HG03439 (cell line): ENCODE measurements around the gene FAM234A.
"Not testable (repeated sequence)": the region's sequence is repeated elsewhere in the genome, so short reads cannot be mapped to it uniquely, and the experiment has no call there.

Source experiments
- ATAC-seq: cut with Tn5 transposase; IDR thresholded peaks from one replicate; pipeline ENCODE4 v1.9.1; 2021; ENCODE audit warnings: mild to moderate bottlenecking, moderate library complexity; ENCODE audit not compliant: unreplicated experiment

Gene FAM234A

GRCh38 chr16:264440-264951 is 29.9 kb downstream of the FAM234A start:
- no peak for ATAC-seq

DNA sequence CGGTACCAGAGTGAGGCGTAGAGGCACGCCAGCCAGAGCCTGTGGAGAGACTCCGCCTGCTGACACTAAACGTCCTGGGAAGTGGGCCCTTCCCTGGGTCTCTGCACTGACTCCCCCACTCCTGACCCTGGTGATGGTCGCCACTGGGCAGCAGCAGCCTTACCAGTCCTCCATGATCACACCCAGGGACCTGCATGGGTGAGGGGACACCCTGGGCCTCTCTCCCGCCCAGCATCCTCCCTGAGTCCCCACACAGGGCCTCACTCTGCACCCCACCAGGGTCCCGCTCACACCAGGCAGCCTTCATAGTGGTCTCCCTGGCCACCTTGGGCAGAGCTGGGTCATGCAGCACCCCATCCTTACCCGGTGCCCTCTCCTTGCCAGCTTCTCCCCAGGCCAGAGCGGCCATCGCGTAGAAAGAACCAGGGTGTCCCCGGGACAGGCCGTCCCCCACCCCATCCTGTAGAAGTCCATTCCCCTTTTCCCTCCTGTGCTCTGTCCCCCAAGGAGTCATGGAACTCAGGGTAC is 30.4 kb downstream of the FAM234A start:
- no peak for ATAC-seq

GRCh38 chr16:265711-266110 is 31.1 kb downstream of the FAM234A start:
- no peak for ATAC-seq

DNA sequence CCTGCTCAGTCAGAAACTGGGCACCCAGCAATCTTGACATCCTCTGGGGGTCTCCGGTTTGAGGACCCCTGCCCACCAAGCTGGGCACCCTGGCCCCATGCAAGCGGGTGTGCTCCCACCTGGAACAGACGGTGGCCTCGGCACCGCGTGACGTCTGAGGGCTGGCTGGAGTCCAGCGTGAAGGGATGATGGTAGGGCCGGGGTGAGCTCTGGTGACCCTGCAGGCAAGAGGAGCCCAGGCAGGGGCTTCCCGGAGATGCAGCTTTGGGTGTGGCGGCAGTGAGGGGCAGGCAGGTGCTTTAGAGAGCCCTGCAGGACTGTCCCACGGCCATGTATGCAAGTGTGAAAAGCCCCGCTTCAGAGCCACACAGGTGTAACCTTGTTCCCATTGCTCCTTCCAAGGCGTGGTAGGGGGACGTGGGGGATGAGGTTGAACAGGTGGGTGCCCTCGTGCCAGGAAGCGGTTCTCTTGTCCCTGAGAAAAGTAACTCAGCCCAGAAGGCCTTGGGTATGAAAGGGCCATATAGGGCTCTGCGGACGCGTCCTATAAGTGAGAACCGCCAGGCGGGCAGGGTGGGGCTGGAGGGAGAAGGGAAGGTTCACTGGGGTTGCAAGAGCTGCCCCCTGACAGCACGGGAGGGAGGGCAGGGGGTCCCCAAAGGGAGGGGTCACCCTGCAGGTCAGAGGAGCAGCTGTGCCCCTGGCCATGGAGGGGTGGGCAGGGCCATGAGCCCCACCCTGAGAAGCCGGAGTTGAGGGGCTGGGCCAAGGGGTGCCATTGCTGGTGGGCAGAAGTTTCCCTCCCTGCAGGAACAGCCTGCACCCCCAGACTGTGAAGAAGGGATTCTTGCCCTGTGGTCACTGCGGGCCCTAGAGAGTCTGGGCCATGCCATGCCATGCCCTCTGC is 31.9 kb downstream of the FAM234A start:
- ATAC-seq, result no peak

GRCh38 chr16:267562-267961 is 32.9 kb downstream of the FAM234A start:
- not testable (repeated sequence) for ATAC-seq

- no peak for ATAC-seq
Measured at GRCh38 chr16:268141-269053, 33.8 kb downstream of the FAM234A start.

DNA sequence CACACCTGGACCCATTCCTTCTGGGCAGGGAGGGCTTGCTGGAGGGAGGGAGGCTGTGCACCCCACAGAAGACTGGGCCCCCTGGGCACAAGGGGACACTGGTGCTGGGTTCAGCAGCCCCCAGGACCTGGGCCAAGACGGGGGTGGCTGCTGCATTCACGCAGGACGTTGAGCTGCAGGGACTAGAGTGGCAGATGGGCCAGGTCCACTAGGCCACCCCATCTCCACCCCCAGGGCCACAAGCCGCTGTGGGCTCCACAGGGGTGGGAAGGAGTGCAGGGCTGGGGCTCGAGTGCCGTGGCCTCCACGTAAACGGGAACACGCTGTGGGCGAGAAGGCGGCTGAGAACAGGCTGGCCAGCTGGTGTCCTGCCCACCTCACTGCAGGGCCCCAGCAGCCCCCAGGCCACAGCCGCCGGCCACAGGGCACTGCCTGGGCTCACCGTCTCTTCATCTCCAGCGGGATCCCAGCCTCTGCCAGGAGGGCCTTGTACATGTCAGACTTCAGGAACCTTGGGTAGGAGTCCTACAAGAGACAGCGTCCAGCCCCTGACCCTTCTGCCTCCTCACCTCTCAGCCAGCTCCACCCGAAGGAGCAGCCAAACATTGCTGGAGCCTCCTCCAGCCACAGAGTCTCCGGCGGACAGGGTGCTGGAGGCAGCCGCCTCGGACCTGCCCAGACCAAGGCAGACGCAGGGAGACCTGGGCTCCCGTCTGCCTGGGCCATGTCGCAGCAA is 34.6 kb downstream of the FAM234A start:
- no peak for ATAC-seq

DNA sequence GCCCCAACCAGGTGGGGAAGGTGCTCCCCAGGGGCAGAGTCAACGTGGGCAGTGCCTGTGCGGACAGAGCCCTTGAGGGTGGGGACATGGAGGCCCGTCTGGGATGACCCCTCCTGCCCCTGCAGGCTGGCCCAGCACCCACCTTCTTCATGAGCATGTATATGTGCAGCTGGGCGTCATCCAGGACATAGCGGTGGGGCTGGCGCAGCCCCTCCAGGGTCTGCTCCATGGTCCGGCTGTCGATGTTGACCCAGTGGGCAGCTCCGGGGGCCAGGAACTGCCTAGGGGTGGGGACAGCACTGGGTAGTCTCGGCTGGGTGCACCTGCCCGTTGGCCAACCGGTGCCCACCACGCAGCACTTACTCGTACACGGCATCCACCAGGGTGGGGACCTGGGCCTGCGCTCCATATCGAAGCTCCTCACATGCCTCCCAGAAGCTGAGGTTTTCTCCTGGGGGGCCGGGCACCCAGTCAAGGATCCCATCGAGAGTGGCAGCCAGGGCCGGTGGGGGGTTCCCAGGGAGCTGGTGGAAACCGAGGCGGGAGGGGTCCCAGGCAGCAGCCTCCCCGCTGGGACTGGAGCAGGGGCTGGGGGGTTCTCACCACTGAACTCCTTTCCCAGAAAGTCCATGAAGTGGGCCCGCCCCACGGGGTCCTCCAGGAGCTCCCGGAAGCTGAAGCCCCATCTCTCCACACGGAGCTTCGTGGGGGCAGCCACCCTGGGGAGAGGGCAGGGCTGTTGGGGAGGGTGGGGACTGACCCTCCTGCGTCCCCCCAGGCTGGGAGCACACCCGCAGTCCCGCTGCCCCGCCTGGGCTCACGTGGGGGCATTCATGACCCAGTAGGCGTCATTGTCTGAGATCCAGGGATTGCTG is 36.0 kb downstream of the FAM234A start:
- ATAC-seq, result no peak

- no peak for ATAC-seq
Measured at GRCh38 chr16:272633-273546, 38.3 kb downstream of the FAM234A start.

DNA sequence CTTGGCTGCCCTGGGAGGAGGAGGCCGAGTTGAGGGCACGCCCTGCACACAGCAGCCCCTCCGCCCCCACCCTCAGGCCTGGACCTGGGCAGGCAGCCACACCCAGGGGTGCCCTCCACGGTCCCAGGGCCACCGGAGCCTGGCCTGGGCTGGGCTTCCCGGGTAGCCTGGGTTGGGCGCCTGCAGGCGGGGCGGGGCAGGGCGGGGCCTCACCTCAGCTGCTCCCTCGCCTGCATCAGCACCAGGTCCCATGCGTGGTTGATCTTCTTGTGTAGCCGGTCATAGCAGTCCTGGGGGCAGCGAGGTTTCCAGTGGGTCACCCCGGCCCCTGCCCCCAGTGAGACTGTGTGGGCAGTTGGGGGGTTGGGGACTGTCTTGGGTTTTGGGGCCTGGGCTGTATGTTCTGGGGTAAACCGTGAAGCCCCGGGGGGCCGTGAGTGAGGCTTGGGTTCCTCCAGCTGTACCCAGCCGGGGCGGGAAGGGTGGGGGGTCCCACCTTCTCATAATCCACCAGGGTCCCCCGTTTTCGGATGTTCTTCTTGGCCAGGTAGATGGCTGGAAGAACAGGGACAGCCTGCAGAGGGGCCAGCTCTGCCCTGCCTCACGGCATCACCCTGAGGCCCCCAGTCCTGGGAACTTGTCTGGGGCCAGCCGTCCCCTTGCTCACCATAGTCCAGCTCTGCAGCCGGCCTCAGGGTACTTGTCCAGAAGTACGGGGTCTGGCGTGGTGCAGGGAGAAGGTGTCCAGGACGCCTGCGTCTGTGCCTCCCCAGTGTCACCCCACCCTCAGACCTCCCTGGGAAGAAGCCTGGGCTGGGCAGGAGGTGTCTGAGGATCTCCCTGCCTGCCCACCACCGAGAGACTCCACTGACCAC is 39.2 kb downstream of the FAM234A start:
- no peak for ATAC-seq

- no peak for ATAC-seq
Measured at GRCh38 chr16:275041-275641, 40.5 kb downstream of the FAM234A start.

DNA sequence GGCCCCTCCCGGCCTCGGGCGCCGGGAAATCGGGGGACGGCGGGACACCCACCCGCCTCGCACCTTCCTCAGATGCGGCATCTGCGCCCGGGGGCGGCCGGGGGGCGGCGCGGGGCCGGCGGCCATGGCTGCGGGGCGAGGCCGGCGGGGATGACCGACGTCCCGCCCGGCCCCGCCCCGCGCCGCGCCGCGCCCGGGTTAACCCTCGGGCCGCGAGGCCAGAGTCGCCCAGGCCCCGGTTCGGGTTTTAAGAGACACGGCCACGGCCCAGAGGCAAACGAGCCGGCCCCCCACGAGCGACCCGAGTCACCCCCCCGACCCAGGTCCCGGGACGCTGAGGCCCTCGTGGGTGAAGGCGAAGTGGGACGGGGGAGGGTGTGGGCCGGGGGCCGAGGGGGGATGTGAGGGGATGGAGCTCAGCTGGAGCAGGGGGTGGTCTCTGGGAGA is 41.2 kb downstream of the FAM234A start, which contains the start of gene RGS11:
TSS of gene RGS11 (minus strand) at position 159 of the 447 bp plus-strand sequence. CDS start at position 126, 33 bp downstream.
- ATAC-seq, result no peak

DNA sequence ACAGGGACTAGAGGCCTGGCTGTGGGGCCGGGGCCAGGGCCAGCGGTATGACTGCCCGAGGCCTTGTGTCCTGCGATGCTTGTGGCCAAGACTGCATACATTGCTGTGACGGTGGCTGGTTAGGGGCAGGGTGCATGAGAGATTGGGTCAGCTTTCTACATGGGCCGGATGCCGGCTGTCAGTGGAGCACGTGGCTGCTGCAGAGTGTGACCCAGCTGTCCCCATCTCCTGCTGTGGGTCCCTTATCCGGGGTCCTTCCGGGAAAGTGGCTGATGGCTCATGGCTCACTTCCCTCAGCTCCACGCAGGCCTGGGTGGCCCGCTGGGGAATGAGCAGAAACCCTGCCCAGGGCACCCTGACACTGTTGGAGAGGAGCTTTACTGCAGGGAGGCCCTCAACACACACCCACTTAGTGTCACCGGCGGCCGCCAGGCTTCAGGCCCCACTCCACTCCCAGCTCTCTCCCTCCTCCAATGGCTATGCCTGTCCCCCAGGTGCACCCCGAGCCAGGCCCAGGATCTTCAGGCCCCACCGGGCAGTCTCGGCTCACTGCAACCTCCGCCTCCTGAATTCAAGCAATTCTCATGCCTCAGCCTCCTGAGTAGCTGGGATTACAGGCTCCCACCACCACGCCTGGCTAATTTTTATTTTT is 41.9 kb downstream of the FAM234A start:
- no peak for ATAC-seq

GRCh38 chr16:278863-279366 is 44.3 kb downstream of the FAM234A start:
- no peak for ATAC-seq

DNA sequence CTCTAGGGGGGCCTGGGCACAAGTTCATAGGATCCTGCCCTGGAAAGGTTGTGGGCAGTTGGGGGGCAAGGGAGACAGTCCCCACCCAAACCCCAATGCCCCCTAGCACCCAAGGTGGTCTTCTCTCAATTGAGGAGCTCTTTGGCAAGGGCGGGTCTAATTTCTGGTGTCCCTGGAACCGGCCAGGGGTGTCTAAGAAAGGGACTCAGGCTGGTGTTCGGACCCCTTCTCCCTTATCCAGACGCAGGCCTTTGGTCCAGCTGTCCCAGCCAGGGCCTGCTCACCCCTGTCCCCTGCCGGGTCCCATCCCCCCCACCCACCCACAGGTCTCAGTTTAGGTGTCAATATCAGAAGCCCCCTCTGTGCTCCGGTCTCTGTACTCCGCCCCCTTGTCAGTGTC is 44.9 kb downstream of the FAM234A start:
- no peak for ATAC-seq

DNA sequence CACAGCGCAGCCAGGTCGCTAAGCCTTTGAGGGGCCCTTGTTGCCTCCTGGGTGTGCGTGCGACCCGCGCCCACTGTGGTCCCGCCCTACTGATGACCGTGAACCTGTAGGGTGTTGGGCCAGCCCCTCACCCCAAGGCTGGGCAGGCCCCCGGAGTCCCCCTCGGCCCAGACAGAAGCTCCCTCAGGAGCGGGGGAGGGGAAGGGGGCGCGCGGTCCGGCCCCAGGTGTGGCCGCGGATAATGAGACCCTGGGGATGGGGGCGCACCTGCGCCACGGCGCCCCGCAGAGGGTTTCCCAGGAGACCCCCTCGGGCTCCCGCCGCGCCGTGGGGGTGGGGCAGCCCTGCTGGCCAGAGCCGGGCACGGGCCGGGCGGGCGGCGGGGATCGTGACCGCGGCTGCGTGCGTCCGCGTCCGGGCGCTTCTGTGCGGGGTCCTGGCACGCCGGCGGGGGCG is 45.4 kb downstream of the FAM234A start:
- no peak for ATAC-seq
